Measurements from ENCODE around the gene AP2A2. TPM values are rescaled to one million over a fixed set of nuclear protein-coding genes. Genes with fewer than 3 reads are reported as not detected.
"Not testable (repeated sequence)": the region's sequence is repeated elsewhere in the genome, so short reads cannot be mapped to it uniquely, and the experiment has no call there.

AP2A2 gene
- polyA plus RNA-seq, 10 donors = 40.5 to 62.5 (median 49.2) TPM

GRCh38 chr11:951507-951906, 25.8 kb downstream of the AP2A2 start:
- no peak for DNase-seq

GRCh38 chr11:952406-953385, 27.0 kb downstream of the AP2A2 start:
- no peak for DNase-seq

- no peak for DNase-seq
Measured at GRCh38 chr11:953512-953911, 27.8 kb downstream of the AP2A2 start.

- DNase-seq = no peak
Measured at GRCh38 chr11:954392-955153, 28.9 kb downstream of the AP2A2 start.

GRCh38 chr11:955154-956063, 29.7 kb downstream of the AP2A2 start:
- DNase-seq = peak in 2 of 3 donors; percentile 20 to 38

- no peak for DNase-seq
Measured at GRCh38 chr11:957212-957920, 31.7 kb downstream of the AP2A2 start.

- DNase-seq = no peak
Measured at GRCh38 chr11:958101-958500, 32.4 kb downstream of the AP2A2 start.

GRCh38 chr11:959027-959426, 33.4 kb downstream of the AP2A2 start:
- DNase-seq = no peak

- no peak for DNase-seq
Measured at GRCh38 chr11:959608-960007, 33.9 kb downstream of the AP2A2 start.

- not testable (repeated sequence) for DNase-seq
Measured at GRCh38 chr11:961310-961920, 35.7 kb downstream of the AP2A2 start.

- no peak for DNase-seq
Measured at GRCh38 chr11:961921-962320, 36.3 kb downstream of the AP2A2 start.

GRCh38 chr11:962688-963087, 37.0 kb downstream of the AP2A2 start:
- no peak for DNase-seq

- no peak for DNase-seq
Measured at GRCh38 chr11:963852-964251, 38.2 kb downstream of the AP2A2 start.

GRCh38 chr11:965206-965775, 39.6 kb downstream of the AP2A2 start:
- no peak for DNase-seq

- DNase-seq = no peak
Measured at GRCh38 chr11:967995-968751, 42.5 kb downstream of the AP2A2 start.

- no peak for DNase-seq
Measured at GRCh38 chr11:968822-969221, 43.2 kb downstream of the AP2A2 start.

- no peak for DNase-seq
Measured at GRCh38 chr11:969651-970205, 44.1 kb downstream of the AP2A2 start.

- DNase-seq = no peak
Measured at GRCh38 chr11:970319-970871, 44.7 kb downstream of the AP2A2 start.

All from muscle of back (tissue), 11 donors.